IPS-18c (cell line): ENCODE data around the gene METTL2A.
"Not testable (repeated sequence)": the region's sequence is repeated elsewhere in the genome, so short reads cannot be mapped to it uniquely, and the experiment has no call there.

Experiments
- H3K4me3 ChIP-seq: 2 replicates; pipeline ENCODE4 v1.7.0; 2013; ENCODE audit warnings: low read depth, mild to moderate bottlenecking, low read length, moderate library complexity; ENCODE audit not compliant: insufficient read depth
- H3K9me3 ChIP-seq: one replicate; pipeline ENCODE4 v1.6.1; 2013; ENCODE audit warnings: mild to moderate bottlenecking, low read length, moderate library complexity; ENCODE audit not compliant: control insufficient read depth, insufficient read depth

Gene METTL2A

GRCh38 chr17:62464422-62464821 lies 40.7 kb downstream of the METTL2A start:
- H3K9me3 ChIP-seq, H3K4me3 ChIP-seq: not testable (repeated sequence)

GRCh38 chr17:62465271-62465670 lies 41.6 kb downstream of the METTL2A start:
- not testable (repeated sequence) for H3K4me3 ChIP-seq, H3K9me3 ChIP-seq

- not testable (repeated sequence) for H3K4me3 ChIP-seq, H3K9me3 ChIP-seq
Measured at GRCh38 chr17:62470666-62471379, 47.1 kb downstream of the METTL2A start.

- H3K4me3 ChIP-seq, H3K9me3 ChIP-seq: not testable (repeated sequence)
Measured at GRCh38 chr17:62471380-62471880, 47.7 kb downstream of the METTL2A start.

GRCh38 chr17:62473030-62473982 lies 49.6 kb downstream of the METTL2A start:
- not testable (repeated sequence) for H3K9me3 ChIP-seq, H3K4me3 ChIP-seq

GRCh38 chr17:62477111-62477510 lies 53.4 kb downstream of the METTL2A start:
- H3K9me3 ChIP-seq, H3K4me3 ChIP-seq: not testable (repeated sequence)

GRCh38 chr17:62477718-62478408 lies 54.2 kb downstream of the METTL2A start:
- not testable (repeated sequence) for H3K9me3 ChIP-seq
- H3K4me3 ChIP-seq, result peak overlapping the region; percentile 59

GRCh38 chr17:62478424-62478879 lies 54.8 kb downstream of the METTL2A start, which contains the start of gene TLK2:
TLK2 (plus strand) TSS chr17:62478825; CDS start chr17:62481126, 2,301 bp downstream.
- peak within 1 kb of the TSS; percentile 59 for H3K4me3 ChIP-seq
- no peaks in the 10 kb centered on the region for H3K9me3 ChIP-seq

- peak overlapping the region; percentile 56; the same call in 1 of the 2 replicates for H3K4me3 ChIP-seq
- not testable (repeated sequence) for H3K9me3 ChIP-seq
Measured at GRCh38 chr17:62478880-62479638, 55.4 kb downstream of the METTL2A start.

GRCh38 chr17:62479639-62480258 lies 56.1 kb downstream of the METTL2A start:
- peak overlapping the region; percentile 56 for H3K4me3 ChIP-seq
- not testable (repeated sequence) for H3K9me3 ChIP-seq

GRCh38 chr17:62482553-62482952 lies 58.9 kb downstream of the METTL2A start:
- H3K4me3 ChIP-seq, H3K9me3 ChIP-seq: not testable (repeated sequence)

GRCh38 chr17:62490990-62491389 lies 67.3 kb downstream of the METTL2A start:
- not testable (repeated sequence) for H3K4me3 ChIP-seq, H3K9me3 ChIP-seq

- not testable (repeated sequence) for H3K9me3 ChIP-seq, H3K4me3 ChIP-seq
Measured at GRCh38 chr17:62493049-62493655, 69.5 kb downstream of the METTL2A start.

GRCh38 chr17:62494073-62494472 lies 70.4 kb downstream of the METTL2A start:
- H3K9me3 ChIP-seq, H3K4me3 ChIP-seq: not testable (repeated sequence)

GRCh38 chr17:62496344-62496743 lies 72.6 kb downstream of the METTL2A start:
- not testable (repeated sequence) for H3K4me3 ChIP-seq, H3K9me3 ChIP-seq

- not testable (repeated sequence) for H3K4me3 ChIP-seq, H3K9me3 ChIP-seq
Measured at GRCh38 chr17:62498796-62499195, 75.1 kb downstream of the METTL2A start.
